Right lobe of liver (tissue), 4 donors: ENCODE measurements around the gene SAV1.
A peak's percentile ranks its signal among the peaks of the same experiment; 100 is the strongest.

Experiments used
- POLR2A ChIP-seq: fragments of 450-650 bp; IDR thresholded peaks from one replicate; pipeline ENCODE4 v1.6.1; 2017; ENCODE audit warnings: antibody characterized with exemption, mild to moderate bottlenecking
- TF ChIP-seq, protein P1 (sequence below), 4 donors: fragments of 200-600 bp in 3 of 4; fragments of 450-650 bp in 1 of 4; IDR thresholded peaks; one replicate each; pipeline versions ENCODE4 v1.5.1 to v1.8.0; 2016 to 2022; ENCODE audit warnings: antibody characterized with exemption in 4 of 4, mild to moderate bottlenecking in 2 of 4
- donor health status: DM: no; HTN: no; CAD: no.
- donor health status: DM: no; HTN: no; CAD: no.
- donor health status: DM: no; HTN: yes; CAD: no.

- TF ChIP-seq, protein P1, sequence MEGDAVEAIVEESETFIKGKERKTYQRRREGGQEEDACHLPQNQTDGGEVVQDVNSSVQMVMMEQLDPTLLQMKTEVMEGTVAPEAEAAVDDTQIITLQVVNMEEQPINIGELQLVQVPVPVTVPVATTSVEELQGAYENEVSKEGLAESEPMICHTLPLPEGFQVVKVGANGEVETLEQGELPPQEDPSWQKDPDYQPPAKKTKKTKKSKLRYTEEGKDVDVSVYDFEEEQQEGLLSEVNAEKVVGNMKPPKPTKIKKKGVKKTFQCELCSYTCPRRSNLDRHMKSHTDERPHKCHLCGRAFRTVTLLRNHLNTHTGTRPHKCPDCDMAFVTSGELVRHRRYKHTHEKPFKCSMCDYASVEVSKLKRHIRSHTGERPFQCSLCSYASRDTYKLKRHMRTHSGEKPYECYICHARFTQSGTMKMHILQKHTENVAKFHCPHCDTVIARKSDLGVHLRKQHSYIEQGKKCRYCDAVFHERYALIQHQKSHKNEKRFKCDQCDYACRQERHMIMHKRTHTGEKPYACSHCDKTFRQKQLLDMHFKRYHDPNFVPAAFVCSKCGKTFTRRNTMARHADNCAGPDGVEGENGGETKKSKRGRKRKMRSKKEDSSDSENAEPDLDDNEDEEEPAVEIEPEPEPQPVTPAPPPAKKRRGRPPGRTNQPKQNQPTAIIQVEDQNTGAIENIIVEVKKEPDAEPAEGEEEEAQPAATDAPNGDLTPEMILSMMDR (IDR thresholded peaks at IDR 0.05) = peak; percentile 55 to 74 (median 60)
- TF ChIP-seq POLR2A = no peak
These were observed 48.5 kb downstream of the SAV1 start for GRCh38 chr14:50619569-50620141.
